ENCODE results near the gene TLX3.
"Not testable (repeated sequence)": the region's sequence is repeated elsewhere in the genome, so short reads cannot be mapped to it uniquely, and the experiment has no call there.

The TLX3 gene

GRCh38 chr5:171317230-171317629 is 8.2 kb downstream of the TLX3 start:
- DNase-seq (ENCODE audit: low read depth, low spot score): no peak
- no peak overlapping the region for H3K4me3 ChIP-seq (ENCODE audit: low read length)

- no peak for DNase-seq (ENCODE audit: low read depth, low spot score)
- no peak overlapping the region for H3K4me3 ChIP-seq (ENCODE audit: low read length)
These were observed 9.0 kb downstream of the TLX3 start for GRCh38 chr5:171318026-171318425.

- no peak overlapping the region for H3K4me3 ChIP-seq (ENCODE audit: low read length)
- DNase-seq (ENCODE audit: low read depth, low spot score): no peak
These were observed 12.4 kb downstream of the TLX3 start for GRCh38 chr5:171321447-171321846.

GRCh38 chr5:171322527-171322926 is 13.5 kb downstream of the TLX3 start:
- no peak overlapping the region for H3K4me3 ChIP-seq (ENCODE audit: low read length)
- no peak for DNase-seq (ENCODE audit: low read depth, low spot score)

GRCh38 chr5:171323007-171323406 is 14.0 kb downstream of the TLX3 start:
- DNase-seq (ENCODE audit: low read depth, low spot score): no peak
- H3K4me3 ChIP-seq (ENCODE audit: low read length): no peak overlapping the region

- H3K4me3 ChIP-seq (ENCODE audit: low read length): no peak overlapping the region
- DNase-seq (ENCODE audit: low read depth, low spot score): no peak
These were observed 15.0 kb downstream of the TLX3 start for GRCh38 chr5:171323806-171324632.

- H3K4me3 ChIP-seq (ENCODE audit: low read length): no peak overlapping the region
- no peak for DNase-seq (ENCODE audit: low read depth, low spot score)
These were observed 21.0 kb downstream of the TLX3 start for GRCh38 chr5:171330021-171330420.

GRCh38 chr5:171335616-171336015 is 26.6 kb downstream of the TLX3 start:
- no peak for DNase-seq (ENCODE audit: low read depth, low spot score)
- H3K4me3 ChIP-seq (ENCODE audit: low read length): no peak overlapping the region

GRCh38 chr5:171336521-171337209 is 27.6 kb downstream of the TLX3 start:
- no peak overlapping the region for H3K4me3 ChIP-seq (ENCODE audit: low read length)
- DNase-seq (ENCODE audit: low read depth, low spot score): no peak

GRCh38 chr5:171337210-171337569 is 28.1 kb downstream of the TLX3 start:
- no peak for DNase-seq (ENCODE audit: low read depth, low spot score)
- no peak overlapping the region for H3K4me3 ChIP-seq (ENCODE audit: low read length)

- DNase-seq (ENCODE audit: low read depth, low spot score): no peak
- no peak overlapping the region for H3K4me3 ChIP-seq (ENCODE audit: low read length)
These were observed 31.0 kb downstream of the TLX3 start for GRCh38 chr5:171340042-171340441.

GRCh38 chr5:171340491-171340890 is 31.4 kb downstream of the TLX3 start:
- no peak overlapping the region for H3K4me3 ChIP-seq (ENCODE audit: low read length)
- DNase-seq (ENCODE audit: low read depth, low spot score): no peak

GRCh38 chr5:171342362-171343111 is 33.5 kb downstream of the TLX3 start:
- DNase-seq (ENCODE audit: low read depth, low spot score): peak; percentile 42

GRCh38 chr5:171344936-171345608 is 36.0 kb downstream of the TLX3 start:
- H3K4me3 ChIP-seq (ENCODE audit: low read length): no peak overlapping the region
- DNase-seq (ENCODE audit: low read depth, low spot score): no peak

More at GRCh38 chr5:171342362-171343111, 33.5 kb downstream of the TLX3 start:
- H3K4me3 ChIP-seq (ENCODE audit: low read length): no peak overlapping the region

GRCh38 chr5:171351536-171352073 is 42.6 kb downstream of the TLX3 start:
- H3K4me3 ChIP-seq (ENCODE audit: low read length): no peak overlapping the region
- no peak for DNase-seq (ENCODE audit: low read depth, low spot score)

- H3K4me3 ChIP-seq (ENCODE audit: low read length): no peak overlapping the region
- DNase-seq (ENCODE audit: low read depth, low spot score): no peak
These were observed 46.3 kb downstream of the TLX3 start for GRCh38 chr5:171355302-171355724.

GRCh38 chr5:171357843-171358242 is 48.8 kb downstream of the TLX3 start:
- no peak overlapping the region for H3K4me3 ChIP-seq (ENCODE audit: low read length)
- DNase-seq (ENCODE audit: low read depth, low spot score): no peak

- DNase-seq (ENCODE audit: low read depth, low spot score); H3K4me3 ChIP-seq (ENCODE audit: low read length): not testable (repeated sequence)
These were observed 52.1 kb downstream of the TLX3 start for GRCh38 chr5:171361151-171361550.
